ENCODE measurements around the gene ANK3.

Gene ANK3

GRCh38 chr10:60296073-60296472 is 93.6 kb downstream of the ANK3 start:
- H3K4ac ChIP-seq (ENCODE audit: low read depth in 1 of 2, low read length in 2 of 2) = peak overlapping the region in 1 of 2 experiments; percentile 67
- H2AFZ ChIP-seq (ENCODE audit: low read depth, low read length) = no peak overlapping the region
- H3K36me3 ChIP-seq (ENCODE audit: control insufficient read depth in 1 of 2, insufficient read depth in 2 of 2, low read depth in 1 of 2, low read length in 2 of 2) = no peaks in the 10 kb centered on the region
- no peak overlapping the region for H3K9ac ChIP-seq (ENCODE audit: low read length)
- no peak overlapping the region for H2BK12ac ChIP-seq (ENCODE audit: low read length in 2 of 2)
- H2BK120ac ChIP-seq (ENCODE audit: low read depth, low read length) = no peak overlapping the region
- H3K4me1 ChIP-seq (ENCODE audit: control insufficient read depth, insufficient read depth, low read depth, low read length) = no peaks in the 10 kb centered on the region
- H3K27ac ChIP-seq (ENCODE audit: low read length, poor library complexity, severe bottlenecking) = no peak overlapping the region
- H3K27me3 ChIP-seq (ENCODE audit: control insufficient read depth in 1 of 2, insufficient read depth in 1 of 2, low read length in 2 of 2) = no peaks in the 10 kb centered on the region
- H3K4me2 ChIP-seq (ENCODE audit: low read length, poor library complexity, severe bottlenecking) = no peak overlapping the region
- H3K4me3 ChIP-seq (ENCODE audit: insufficient read depth in 1 of 2, low read depth in 1 of 2, low read length in 2 of 2) = no peak overlapping the region
- no peak overlapping the region for H2BK15ac ChIP-seq (ENCODE audit: low read depth, poor library complexity, severe bottlenecking)
- no peak overlapping the region for H3K18ac ChIP-seq (ENCODE audit: low read depth in 1 of 2, low read length in 2 of 2)
- DNase-seq = peak; percentile 56
- no peak overlapping the region for H3K14ac ChIP-seq (ENCODE audit: low read length in 2 of 2)
- no peak overlapping the region for H4K91ac ChIP-seq (ENCODE audit: low read length)
- no peak overlapping the region for H2BK5ac ChIP-seq (ENCODE audit: low read depth, low read length, poor library complexity, severe bottlenecking)
- H3K9me3 ChIP-seq (ENCODE audit: control insufficient read depth, low read length) = no peaks in the 10 kb centered on the region
- no peak overlapping the region for H2AK5ac ChIP-seq (ENCODE audit: low read length, severe bottlenecking)
- 21% methylated on average over 1 of the region's 1 CpG for WGBS
- no peak overlapping the region for H3K23ac ChIP-seq (ENCODE audit: low read length in 2 of 2)
- peaks cover 3% of the 10 kb centered on the region for H3K79me1 ChIP-seq (replicated peaks; ENCODE audit: low read length, poor library complexity, severe bottlenecking)
- no peak overlapping the region for H4K8ac ChIP-seq (ENCODE audit: low read length)

- H3K4me3 ChIP-seq (ENCODE audit: insufficient read depth in 1 of 2, low read depth in 1 of 2, low read length in 2 of 2) = no peak overlapping the region
- H2AFZ ChIP-seq (ENCODE audit: low read depth, low read length) = no peak overlapping the region
- H3K4me2 ChIP-seq (ENCODE audit: low read length, poor library complexity, severe bottlenecking) = no peak overlapping the region
- H3K4ac ChIP-seq (ENCODE audit: low read depth in 1 of 2, low read length in 2 of 2) = peak overlapping the region in 1 of 2 experiments; percentile 67
- H3K79me1 ChIP-seq (replicated peaks; ENCODE audit: low read length, poor library complexity, severe bottlenecking) = peaks cover 3% of the 10 kb centered on the region
- peaks cover 2% of the 10 kb centered on the region for H3K4me1 ChIP-seq (ENCODE audit: control insufficient read depth, insufficient read depth, low read depth, low read length)
- no peak overlapping the region for H2BK120ac ChIP-seq (ENCODE audit: low read depth, low read length)
- no peak overlapping the region for H3K14ac ChIP-seq (ENCODE audit: low read length in 2 of 2)
- no peak overlapping the region for H3K23ac ChIP-seq (ENCODE audit: low read length in 2 of 2)
- H3K36me3 ChIP-seq (ENCODE audit: control insufficient read depth in 1 of 2, insufficient read depth in 2 of 2, low read depth in 1 of 2, low read length in 2 of 2) = no peaks in the 10 kb centered on the region
- no peak overlapping the region for H3K27ac ChIP-seq (ENCODE audit: low read length, poor library complexity, severe bottlenecking)
- no peak overlapping the region for H3K18ac ChIP-seq (ENCODE audit: low read depth in 1 of 2, low read length in 2 of 2)
- H4K91ac ChIP-seq (ENCODE audit: low read length) = no peak overlapping the region
- no peaks in the 10 kb centered on the region for H3K27me3 ChIP-seq (ENCODE audit: control insufficient read depth in 1 of 2, insufficient read depth in 1 of 2, low read length in 2 of 2)
- no peak overlapping the region for H2BK5ac ChIP-seq (ENCODE audit: low read depth, low read length, poor library complexity, severe bottlenecking)
- DNase-seq = no peak
- H4K8ac ChIP-seq (ENCODE audit: low read length) = no peak overlapping the region
- H2BK12ac ChIP-seq (ENCODE audit: low read length in 2 of 2) = no peak overlapping the region
- H3K9ac ChIP-seq (ENCODE audit: low read length) = no peak overlapping the region
- H3K9me3 ChIP-seq (ENCODE audit: control insufficient read depth, low read length) = no peaks in the 10 kb centered on the region
- WGBS = 92% methylated on average over 7 of the region's 9 CpGs
- H2BK15ac ChIP-seq (ENCODE audit: low read depth, poor library complexity, severe bottlenecking) = no peak overlapping the region
- no peak overlapping the region for H2AK5ac ChIP-seq (ENCODE audit: low read length, severe bottlenecking)
Observed at GRCh38 chr10:60295028-60295937, 94.4 kb downstream of the ANK3 start.

GRCh38 chr10:60293581-60294175 is 96.0 kb downstream of the ANK3 start:
- Histone ChIP-seq H3K23ac (ENCODE audit: low read length in 2 of 2) (no peak overlapping the region), H3K9ac (ENCODE audit: low read length) (no peak overlapping the region), H3K9me3 (ENCODE audit: control insufficient read depth, low read length) (no peaks in the 10 kb centered on the region), H3K36me3 (ENCODE audit: control insufficient read depth in 1 of 2, insufficient read depth in 2 of 2, low read depth in 1 of 2, low read length in 2 of 2) (no peaks in the 10 kb centered on the region), H3K4me2 (ENCODE audit: low read length, poor library complexity, severe bottlenecking) (no peak overlapping the region), H3K79me1 (replicated peaks; ENCODE audit: low read length, poor library complexity, severe bottlenecking) (no peaks in the 10 kb centered on the region), H4K8ac (ENCODE audit: low read length) (no peak overlapping the region), H2BK5ac (ENCODE audit: low read depth, low read length, poor library complexity, severe bottlenecking) (no peak overlapping the region), H3K27ac (ENCODE audit: low read length, poor library complexity, severe bottlenecking) (no peak overlapping the region), H2AFZ (ENCODE audit: low read depth, low read length) (no peak overlapping the region), H3K14ac (ENCODE audit: low read length in 2 of 2) (no peak overlapping the region), H2AK5ac (ENCODE audit: low read length, severe bottlenecking) (no peak overlapping the region), H3K4me3 (ENCODE audit: insufficient read depth in 1 of 2, low read depth in 1 of 2, low read length in 2 of 2) (no peak overlapping the region), H3K18ac (ENCODE audit: low read depth in 1 of 2, low read length in 2 of 2) (no peak overlapping the region), H3K4me1 (ENCODE audit: control insufficient read depth, insufficient read depth, low read depth, low read length) (peaks cover 2% of the 10 kb centered on the region), H2BK15ac (ENCODE audit: low read depth, poor library complexity, severe bottlenecking) (no peak overlapping the region), H3K27me3 (ENCODE audit: control insufficient read depth in 1 of 2, insufficient read depth in 1 of 2, low read length in 2 of 2) (no peaks in the 10 kb centered on the region), H4K91ac (ENCODE audit: low read length) (no peak overlapping the region), H2BK120ac (ENCODE audit: low read depth, low read length) (no peak overlapping the region), H3K4ac (ENCODE audit: low read depth in 1 of 2, low read length in 2 of 2) (no peak overlapping the region), H2BK12ac (ENCODE audit: low read length in 2 of 2) (no peak overlapping the region)
- WGBS = 99% methylated on average over 5 of the region's 6 CpGs
- no peak for DNase-seq

- H3K79me1 ChIP-seq (replicated peaks; ENCODE audit: low read length, poor library complexity, severe bottlenecking) = peaks cover 2% of the 10 kb centered on the region
- H2BK15ac ChIP-seq (ENCODE audit: low read depth, poor library complexity, severe bottlenecking) = no peak overlapping the region
- no peak for DNase-seq
- no peak overlapping the region for H3K14ac ChIP-seq (ENCODE audit: low read length in 2 of 2)
- peaks cover 2% of the 10 kb centered on the region for H3K4me1 ChIP-seq (ENCODE audit: control insufficient read depth, insufficient read depth, low read depth, low read length)
- H3K18ac ChIP-seq (ENCODE audit: low read depth in 1 of 2, low read length in 2 of 2) = no peak overlapping the region
- H3K4me2 ChIP-seq (ENCODE audit: low read length, poor library complexity, severe bottlenecking) = no peak overlapping the region
- H2AK5ac ChIP-seq (ENCODE audit: low read length, severe bottlenecking) = no peak overlapping the region
- H2BK5ac ChIP-seq (ENCODE audit: low read depth, low read length, poor library complexity, severe bottlenecking) = no peak overlapping the region
- H3K4me3 ChIP-seq (ENCODE audit: insufficient read depth in 1 of 2, low read depth in 1 of 2, low read length in 2 of 2) = no peak overlapping the region
- H2BK12ac ChIP-seq (ENCODE audit: low read length in 2 of 2) = no peak overlapping the region
- no peak overlapping the region for H3K4ac ChIP-seq (ENCODE audit: low read depth in 1 of 2, low read length in 2 of 2)
- no peak overlapping the region for H4K8ac ChIP-seq (ENCODE audit: low read length)
- no peak overlapping the region for H3K23ac ChIP-seq (ENCODE audit: low read length in 2 of 2)
- H3K9ac ChIP-seq (ENCODE audit: low read length) = no peak overlapping the region
- 90% methylated on average over 7 of the region's 8 CpGs for WGBS
- no peaks in the 10 kb centered on the region for H3K9me3 ChIP-seq (ENCODE audit: control insufficient read depth, low read length)
- H2BK120ac ChIP-seq (ENCODE audit: low read depth, low read length) = no peak overlapping the region
- no peaks in the 10 kb centered on the region for H3K27me3 ChIP-seq (ENCODE audit: control insufficient read depth in 1 of 2, insufficient read depth in 1 of 2, low read length in 2 of 2)
- H3K36me3 ChIP-seq (ENCODE audit: control insufficient read depth in 1 of 2, insufficient read depth in 2 of 2, low read depth in 1 of 2, low read length in 2 of 2) = no peaks in the 10 kb centered on the region
- H2AFZ ChIP-seq (ENCODE audit: low read depth, low read length) = no peak overlapping the region
- H4K91ac ChIP-seq (ENCODE audit: low read length) = no peak overlapping the region
- H3K27ac ChIP-seq (ENCODE audit: low read length, poor library complexity, severe bottlenecking) = no peak overlapping the region
Observed at GRCh38 chr10:60292998-60293397, 96.7 kb downstream of the ANK3 start.

Measured in mesenchymal stem cell (in vitro differentiated cells and primary cell).